ENCODE data around the gene LAMB1.

The LAMB1 gene

DNA sequence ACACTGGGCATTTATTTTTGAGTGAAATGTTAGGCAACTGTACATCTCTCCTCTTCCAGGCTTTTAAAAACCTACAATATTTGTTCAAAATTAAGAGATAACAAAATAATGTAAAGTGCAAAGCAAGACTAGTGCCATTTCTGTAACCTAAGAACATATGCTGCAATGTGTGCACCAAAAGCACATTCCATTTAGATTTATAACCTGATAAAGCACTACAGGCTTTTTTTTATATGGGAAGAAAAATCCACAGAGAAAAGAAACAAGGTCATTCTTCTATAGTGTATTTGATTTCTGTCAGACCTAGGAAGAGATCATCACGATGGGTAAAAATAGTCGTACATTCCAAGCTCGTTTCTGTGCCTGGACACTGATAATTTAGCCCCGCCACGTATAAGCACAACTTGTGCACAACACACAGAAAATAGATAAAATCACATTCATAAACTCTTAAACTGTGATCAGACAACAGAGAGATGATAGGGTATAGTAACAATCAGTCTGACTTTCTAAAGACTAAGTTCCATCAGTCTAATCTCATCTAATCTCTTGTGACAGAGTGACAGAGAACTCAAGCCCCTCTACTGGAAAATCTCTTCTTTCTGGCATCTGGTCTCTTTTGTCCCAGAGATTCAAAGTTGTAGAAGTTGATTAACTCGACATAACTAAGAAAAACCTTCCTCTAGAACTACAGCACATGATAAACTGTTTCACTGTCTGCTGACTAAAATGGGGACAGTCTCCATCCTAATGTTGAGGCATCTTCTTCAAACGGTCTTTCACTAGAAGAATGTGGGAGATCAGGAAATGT is 6.7 kb downstream of the LAMB1 start:
- DNase-seq: no peak

DNA sequence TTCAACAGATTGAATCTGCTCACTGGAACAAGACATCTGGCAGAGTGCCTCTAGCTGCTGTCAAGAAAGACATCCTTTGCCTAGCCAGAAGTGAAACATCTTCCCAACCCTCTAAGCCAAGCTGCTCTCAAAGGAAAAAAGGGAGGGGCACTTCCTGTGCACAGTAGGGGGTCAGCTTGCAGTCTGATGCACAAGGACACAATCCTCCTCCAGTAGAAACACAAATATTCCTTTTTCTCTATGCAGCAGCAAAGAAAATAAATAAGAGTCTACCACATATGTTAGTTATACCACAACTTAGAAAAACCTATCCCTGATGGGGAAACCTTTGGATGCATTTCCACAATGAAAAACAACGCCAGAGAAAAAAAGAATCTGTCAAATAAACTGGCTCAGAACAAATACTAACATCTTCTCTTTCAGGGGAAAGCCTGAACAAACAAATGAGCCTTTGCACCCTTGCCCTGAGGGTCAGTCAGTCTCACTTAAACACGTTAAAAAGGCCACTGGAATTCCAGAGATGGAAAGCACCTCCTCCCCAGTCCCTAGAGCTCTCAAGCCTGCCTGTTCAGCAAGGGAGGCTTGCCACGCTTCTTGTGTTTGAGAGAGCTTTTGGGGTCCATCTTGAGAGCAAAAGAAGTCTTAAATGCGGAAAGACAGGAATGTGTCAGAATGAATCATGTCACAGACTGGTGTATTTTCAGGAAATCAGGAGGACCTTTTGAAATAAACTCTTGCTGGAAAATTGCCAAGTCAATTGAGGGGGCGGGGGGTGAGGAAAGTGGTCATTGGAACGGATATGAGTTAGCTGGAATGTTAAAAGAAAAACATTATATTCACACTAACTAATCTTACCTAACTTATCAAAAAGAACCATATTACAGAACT is 7.5 kb downstream of the LAMB1 start:
- no peak for DNase-seq

DNA sequence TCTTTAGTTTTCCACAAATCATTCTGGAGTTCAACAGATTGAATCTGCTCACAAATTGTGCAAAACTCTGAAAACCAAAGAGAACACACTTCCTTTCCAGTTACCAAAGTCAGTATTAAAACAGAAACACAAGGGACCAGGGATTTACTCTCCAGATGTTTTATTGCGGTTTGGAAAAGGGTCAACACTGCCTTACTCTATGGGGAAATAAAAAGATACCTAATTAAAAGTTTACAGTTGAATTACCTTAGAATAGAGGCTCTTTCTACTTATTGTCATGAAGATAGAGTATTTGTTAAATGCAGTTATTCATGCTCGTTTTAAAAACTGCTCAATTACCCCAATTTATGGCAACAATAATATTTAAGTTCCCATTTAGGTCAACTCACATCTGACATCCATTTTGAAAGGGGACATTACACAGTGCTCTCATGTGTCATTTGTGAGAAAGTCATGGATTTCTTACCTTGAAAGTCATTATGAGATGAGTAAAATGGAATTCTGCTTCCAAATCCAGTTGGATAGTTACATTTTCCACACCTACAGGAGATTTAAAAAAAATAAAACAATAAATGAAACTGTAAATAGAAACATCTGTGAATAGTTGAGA is 8.4 kb downstream of the LAMB1 start:
- DNase-seq: no peak

DNA sequence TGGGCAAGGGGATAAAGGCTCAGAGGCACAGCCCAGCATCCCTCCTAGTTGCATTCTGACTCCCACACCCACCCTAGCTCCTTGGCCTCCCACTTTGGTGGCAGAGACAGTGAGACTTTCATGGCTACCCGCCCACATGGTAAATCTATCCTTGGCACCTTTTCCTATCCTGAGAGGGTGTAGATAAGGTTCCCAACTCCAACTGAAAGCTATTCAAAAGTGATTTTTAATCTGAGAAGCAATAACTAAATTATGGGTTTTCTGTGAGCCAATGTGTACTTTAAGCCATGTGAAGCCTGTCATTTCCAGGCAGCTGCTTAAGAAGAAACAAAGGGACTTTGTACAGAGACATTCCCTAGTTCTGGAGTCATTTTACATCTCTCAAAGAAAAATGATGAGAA is 9.1 kb downstream of the LAMB1 start:
- no peak for DNase-seq

DNA sequence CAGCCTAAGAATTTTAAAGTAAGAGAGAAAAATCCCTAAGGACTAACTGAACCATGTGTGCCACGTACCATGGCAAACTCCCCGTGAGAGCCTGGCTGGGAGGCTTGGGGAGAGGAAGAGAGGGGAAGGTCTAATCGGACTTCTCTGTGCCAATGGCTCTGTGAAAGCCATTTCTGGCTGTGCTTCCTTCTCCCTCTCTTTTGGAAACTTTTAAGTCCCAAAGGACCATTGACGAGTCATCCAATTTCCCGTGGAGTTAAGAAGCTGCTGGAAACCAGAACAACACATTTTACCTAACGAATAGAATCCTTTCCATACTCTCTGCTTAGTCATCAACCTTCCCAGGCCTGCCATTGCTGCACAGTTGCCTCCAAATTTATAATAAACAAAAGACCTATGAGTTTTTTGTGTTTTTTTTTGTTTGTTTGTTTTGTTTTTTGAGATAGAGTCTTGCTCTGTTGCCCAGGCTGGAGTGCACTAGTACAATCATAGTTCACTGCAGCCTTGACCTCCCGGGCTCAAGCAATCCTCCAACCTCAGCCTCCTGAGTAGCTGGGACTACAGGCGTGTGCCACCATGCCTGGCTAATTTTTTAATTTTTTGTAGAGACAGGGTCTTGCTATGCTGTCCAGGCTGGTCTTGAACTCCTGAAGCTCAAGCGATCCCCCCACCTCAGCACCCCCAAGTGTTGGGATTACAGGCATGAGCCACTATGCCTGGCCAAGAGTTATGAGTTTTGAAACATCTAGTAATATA is 13.2 kb downstream of the LAMB1 start:
- no peak for DNase-seq

DNA sequence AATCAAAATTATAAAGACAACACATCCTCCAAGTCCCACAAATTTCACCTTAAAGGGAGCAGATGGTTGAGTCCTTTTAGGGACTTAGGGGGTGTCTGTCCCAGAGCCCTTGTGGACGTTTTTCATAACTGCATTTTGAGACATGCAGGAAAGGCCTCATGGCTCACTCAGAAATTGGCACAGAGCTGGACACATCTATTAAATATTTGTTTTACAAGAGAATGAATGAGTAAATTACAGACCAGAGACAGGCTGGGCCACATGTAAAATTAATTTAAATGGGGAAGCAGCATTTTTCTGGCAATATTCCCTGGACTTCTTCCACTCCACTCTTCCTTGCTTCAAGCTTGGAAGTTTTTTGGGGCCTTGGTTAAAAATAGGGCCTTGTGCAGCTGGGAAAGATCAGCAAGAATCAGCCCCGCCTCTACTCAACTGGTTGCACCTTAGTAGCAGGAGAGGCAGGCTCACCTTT is 20.0 kb downstream of the LAMB1 start:
- no peak for DNase-seq

DNA sequence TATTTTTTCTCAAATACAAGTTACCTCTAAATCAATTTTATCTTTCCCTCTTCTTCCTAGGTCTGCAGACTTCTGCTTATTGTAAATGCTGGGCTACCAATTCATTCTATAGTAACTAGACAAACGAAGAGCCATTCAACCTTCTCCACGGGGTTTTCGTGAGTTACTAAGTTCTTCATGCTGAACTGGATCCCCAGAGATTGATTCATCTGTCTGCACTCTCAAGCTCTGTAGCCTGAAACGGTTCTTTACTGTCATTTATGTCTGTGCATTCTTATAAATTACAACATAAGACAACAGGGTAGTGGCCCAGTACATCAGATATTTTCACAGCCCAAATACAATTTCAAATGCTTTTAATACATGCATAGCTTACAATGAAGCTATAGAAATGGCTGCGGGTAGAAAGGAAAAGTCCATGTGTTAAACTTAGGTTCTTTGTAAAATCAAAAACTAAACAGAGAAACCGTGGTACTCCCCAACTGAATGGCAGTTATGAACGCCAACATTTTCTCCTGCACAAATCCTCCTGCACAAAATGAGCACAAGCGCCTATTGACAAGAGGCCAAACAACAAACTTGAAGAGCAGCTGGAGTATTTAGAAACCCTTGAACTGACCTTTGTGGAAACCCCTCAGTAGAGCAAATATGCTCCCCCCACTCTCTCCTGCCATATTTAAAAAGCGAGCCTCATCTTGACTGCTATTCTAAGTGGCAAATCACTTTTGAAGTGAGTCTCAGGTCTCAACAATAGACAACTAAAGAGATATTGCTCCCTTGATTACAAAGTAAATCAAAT is 20.7 kb downstream of the LAMB1 start:
- no peak for DNase-seq

DNA sequence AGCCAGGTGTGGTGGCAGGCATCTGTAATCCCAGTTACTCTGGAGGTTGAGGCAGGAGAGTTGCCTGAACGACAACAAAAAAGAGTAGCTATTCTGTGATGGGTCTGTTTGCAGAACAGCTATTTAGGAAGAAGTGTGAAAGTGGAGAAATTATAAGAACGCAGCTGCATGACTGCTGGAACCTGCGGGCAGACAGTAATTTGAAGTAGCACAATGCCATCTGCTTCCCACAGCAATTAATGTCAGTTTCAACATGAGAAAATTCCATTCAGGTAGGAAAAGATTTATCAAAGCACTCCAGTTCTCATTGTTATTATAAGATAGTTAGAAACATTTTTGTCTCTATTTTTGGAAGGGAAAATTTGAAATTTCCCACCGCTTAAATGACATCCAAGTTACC is 21.5 kb downstream of the LAMB1 start:
- DNase-seq: no peak

DNA sequence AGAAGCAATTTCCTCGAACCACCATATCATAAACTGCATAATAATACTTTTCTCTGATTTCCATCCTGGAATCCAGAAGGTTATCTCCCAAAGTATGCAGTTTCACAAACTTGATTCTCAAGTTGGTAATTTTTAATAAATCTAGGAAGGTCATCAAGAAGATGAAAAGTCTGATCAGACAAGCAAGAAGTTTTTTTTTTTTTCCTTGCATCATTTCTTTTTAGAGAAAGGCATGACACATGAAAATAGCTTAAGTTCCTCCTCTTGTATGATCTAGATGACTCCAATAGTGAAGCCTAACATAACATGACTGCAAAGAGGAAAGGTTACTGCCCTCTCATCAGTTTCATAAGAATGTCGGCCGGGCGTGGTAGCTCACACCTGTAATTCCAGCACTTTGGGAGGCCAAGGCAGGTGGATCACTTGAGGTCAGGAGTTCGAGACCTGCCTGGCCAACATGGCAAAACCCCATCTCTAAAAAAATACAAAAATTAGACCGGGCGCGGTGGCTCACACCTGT is 22.2 kb downstream of the LAMB1 start:
- DNase-seq: no peak

DNA sequence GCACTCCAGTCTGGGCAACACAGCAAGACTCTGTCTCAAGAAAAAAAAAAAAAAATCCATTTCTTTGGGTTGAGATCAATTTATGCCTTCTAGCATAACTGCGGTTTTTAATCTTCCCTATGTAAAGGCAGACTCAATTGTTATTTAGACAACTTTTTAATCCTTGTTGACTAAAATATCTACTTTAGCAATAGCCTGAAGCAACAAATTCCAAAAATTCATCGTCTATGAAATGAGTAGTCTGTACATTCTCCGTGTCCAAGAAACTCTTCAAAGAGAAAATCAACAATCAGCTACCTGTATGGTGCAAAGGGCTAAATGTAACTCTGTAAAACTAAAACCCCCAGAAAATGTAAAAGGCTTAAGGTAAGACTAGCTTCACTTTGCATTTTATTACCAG is 22.8 kb downstream of the LAMB1 start:
- DNase-seq: no peak

DNA sequence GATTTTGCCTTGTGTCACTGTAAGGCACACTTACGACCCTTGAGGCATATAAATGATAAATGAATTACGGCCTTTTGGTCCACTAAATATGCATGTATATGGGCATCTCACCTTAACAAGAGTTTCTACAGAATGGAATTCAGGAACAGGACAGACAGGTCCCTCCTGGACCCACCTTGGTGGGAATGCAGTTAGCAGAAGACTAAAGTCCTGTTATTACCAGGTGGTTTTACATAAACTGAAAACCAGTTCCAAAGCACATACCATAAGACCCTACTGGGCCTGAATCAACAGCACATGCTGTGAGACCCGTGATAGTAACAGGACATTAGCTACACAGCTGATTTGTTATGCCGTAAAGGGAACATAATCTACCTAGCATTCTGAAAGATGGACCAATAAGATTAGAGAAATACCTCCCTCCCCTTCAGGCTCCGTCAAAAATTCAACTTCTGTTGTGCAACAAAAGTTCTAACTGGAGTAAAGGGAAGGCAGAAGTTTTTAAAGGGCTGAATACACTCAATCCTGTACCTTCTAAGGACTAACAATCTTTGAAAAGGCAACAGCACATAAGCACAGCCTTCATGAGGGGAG is 24.0 kb downstream of the LAMB1 start:
- no peak for DNase-seq

DNA sequence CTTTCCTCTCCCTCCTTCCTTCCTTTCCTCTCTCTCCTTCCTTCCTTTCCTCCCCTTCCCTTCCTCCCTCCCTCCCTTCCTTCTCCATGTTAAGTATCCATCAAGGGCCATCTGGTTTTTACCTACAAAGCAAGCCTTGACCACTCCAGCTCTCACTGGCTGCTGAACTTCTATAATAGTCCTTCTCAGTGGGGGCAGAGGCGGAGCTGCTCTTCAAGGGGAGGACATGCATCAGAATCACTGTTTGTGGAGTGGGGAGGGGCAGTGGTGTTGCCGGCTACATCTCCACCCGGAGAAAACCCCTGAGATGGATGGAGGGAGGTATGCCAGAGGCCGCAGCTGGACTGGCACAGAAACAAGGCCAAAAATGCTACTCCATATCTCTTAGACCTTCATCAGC is 25.9 kb downstream of the LAMB1 start:
- no peak for DNase-seq

DNA sequence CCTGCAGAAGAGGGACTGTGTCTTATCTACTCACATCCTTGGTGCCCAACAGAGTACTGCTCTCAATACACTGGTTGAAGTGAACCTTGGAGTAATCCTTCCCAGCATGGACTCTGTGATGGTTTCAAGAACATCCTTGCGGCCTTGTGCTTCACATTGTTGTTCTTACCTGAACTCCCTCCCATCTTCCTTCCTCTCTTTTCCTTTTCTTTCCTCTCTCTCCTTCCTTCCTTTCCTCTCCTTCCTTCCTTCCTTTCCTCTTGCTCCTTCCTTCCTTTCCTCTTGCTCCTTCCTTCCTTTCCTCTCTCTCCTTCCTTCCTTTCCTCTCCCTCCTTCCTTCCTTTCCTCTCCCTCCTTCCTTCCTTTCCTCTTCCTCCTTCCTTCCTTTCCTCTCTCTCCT is 26.3 kb downstream of the LAMB1 start:
- DNase-seq: no peak

DNA sequence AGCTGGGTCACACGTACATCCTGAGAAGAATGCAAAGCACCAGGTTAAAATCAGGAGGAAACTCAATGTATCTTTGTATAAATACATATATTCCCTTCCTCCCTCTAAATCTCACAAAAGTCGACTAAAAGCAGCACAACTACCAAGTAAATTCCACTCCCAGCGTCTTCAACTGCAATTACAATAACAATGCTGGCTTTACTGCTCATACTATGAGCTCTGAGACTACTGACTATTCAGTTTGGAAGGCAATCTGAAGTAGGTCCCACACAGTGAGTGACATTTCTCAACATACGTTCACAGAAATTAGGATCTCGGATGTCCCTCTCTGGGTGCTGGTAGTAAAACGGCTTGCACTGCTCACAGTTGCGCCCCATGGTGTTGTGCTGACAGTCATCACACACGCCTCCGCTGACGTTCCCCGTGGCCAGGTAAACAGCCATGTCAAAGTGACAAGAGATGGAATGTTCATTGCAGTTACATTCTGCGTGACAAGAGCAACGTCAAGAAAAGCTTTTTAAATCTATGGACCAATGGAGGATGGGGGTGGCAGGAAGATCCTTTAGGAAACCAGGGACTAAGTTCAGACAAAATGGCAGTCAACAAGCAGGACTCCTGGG is 27.5 kb downstream of the LAMB1 start:
- DNase-seq: no peak

DNA sequence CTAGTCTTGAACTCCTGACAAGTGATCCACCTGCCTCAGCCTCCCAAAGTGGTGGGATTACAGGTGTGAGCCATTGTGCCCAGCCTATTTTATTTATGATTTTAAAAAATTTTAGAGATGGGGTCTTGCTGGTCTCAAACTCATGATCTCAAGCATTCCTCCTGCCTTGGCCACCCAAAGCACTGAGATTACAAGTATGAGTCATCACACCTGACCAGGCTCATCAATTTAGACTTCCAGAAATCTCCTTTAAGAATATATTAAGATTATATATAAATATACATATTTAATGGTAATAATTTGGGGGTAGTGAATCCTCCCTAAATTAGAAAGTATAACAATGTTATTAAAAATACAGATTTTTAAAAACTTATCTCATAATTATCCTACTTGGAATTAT is 29.1 kb downstream of the LAMB1 start:
- DNase-seq: no peak

DNA sequence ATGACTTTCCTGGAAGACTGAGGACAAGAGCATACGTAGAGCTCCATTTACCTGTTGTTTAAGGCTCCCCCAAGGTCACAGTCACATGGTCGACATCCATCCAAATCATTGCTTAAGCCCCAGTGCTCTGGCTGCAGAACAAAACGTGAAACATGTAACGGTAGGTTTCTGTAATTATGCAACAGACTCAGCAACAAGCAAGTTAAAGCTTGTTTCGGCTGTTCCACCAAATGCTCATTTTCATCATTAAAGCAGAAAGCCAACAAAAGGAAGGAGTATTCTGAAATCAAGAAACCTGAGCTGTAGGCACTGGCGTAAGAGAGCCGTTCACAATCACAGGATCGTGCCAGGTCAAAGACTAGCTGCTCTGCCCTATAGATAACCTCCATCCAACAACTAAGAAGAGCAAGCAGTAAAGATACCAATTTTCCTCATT is 30.0 kb downstream of the LAMB1 start:
- no peak for DNase-seq

DNA sequence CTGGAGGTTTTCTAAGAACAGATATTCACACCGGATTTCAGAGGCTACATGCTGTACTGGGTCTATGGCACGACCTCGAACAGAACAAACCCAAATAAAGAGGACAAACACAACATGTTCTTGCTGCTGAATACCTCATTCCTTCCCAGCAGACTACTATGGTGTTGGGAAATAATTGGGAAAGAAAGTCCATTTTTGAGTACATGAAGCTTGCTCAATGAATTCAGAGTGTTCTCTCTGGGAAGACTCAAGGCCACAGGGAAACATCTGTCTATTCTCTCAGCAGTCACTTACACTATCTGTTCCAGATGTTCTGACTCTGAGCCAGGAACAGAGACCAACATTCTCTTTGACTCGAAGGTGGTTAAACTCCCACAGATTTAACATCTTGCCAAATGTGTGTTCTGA is 30.9 kb downstream of the LAMB1 start:
- DNase-seq: no peak

DNA sequence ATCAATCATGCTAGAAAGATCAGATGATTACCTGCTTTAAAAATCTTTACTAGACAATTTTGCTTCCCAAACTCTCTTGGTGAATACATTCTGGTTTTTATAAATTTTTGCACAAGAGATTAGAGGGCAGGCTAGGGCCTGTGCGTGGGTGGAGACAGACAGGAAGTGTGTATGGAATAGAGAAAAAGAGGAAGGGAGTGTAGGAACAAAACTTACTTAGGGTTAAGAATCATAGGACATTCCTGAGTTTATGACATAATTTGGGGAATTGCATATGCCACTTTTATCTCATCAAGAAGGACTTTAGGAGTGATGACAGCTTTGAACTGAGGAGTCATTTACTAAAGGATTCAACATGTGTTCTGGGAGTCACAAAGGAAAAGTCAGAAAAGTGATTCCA is 31.3 kb downstream of the LAMB1 start:
- DNase-seq: no peak

DNA sequence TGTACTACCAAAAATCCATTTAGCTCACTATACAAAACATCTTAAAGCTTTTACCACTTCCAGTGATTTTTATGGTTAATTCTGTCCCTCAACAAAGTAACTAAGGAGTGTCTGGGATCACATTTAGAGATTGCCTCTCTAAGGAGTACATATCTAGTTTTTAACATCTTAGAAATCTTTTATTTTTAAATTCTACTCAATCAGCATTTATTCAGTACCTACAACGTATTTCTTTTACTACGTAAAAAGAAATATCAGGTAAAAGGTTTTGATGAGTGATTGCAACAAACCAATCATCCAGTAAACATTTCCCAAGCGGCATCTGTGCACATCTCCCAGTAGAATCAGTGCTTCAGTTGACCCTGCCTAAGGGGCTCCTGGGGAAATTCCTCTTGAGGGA is 31.9 kb downstream of the LAMB1 start:
- no peak for DNase-seq

DNA sequence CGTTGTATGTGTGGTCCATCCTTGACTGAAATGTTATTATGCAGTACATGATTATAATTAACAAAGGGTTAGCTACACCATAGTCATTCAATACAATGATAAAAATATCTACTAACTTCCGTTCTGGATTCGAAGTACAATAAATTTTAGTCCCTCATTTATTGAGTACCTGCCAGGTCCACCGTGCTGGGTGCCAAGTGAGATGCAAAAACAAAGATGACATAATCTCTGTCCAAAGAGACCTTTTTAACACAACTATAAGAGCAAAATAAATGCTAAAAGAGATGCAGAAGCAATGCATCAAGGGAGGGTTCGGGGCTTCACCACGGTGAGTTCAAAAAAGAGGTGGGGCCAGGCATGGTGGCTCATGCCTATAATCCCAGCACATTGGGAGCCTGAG is 33.1 kb downstream of the LAMB1 start:
- DNase-seq: no peak

DNA sequence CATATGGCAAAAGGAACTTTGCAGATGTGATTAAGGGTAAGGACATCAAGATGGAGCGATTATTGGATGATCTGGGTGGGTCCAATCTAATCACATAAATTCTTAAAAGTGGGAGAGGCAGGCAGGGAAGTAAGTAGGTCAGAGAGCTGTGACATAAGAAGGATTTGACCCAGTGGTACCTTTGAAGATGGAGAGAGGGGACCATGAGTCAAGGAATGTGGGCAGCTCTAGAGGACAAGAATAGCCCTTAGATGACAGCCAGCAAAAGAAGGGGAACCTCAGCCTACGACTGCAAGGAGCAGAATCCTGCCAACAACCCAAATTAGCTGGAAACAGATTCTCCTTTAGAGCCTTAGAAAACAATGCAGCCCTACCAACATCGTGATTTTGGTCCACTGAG is 34.5 kb downstream of the LAMB1 start:
- no peak for DNase-seq

Measured in CD4-positive, alpha-beta T cell treated with Interferon alpha-2 for 1 hour (primary cell).